Activated CD4-positive, alpha-beta T cell treated with anti-CD3 and anti-CD28 coated beads for 48 hours (primary cell): ENCODE data around the gene HMSD.
"Not testable (repeated sequence)": the region's sequence is repeated elsewhere in the genome, so short reads cannot be mapped to it uniquely, and the experiment has no call there.

Source experiments
- DNase-seq: peaks from one replicate; pipeline ENCODE4 v3.0.0-alpha.2; 2020

Gene HMSD, protein sequence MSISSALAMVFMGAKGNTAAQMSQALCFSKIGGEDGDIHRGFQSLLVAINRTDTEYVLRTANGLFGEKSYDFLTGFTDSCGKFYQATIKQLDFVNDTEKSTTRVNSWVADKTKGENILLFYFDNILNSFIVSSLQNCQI

GRCh38 chr18:63949068-63949737, at the start of gene HMSD:
TSS of gene HMSD (plus strand) at chr18:63949301. CDS start at chr18:63953456, 4,155 bp downstream.
- peak; percentile 76 for DNase-seq

DNA sequence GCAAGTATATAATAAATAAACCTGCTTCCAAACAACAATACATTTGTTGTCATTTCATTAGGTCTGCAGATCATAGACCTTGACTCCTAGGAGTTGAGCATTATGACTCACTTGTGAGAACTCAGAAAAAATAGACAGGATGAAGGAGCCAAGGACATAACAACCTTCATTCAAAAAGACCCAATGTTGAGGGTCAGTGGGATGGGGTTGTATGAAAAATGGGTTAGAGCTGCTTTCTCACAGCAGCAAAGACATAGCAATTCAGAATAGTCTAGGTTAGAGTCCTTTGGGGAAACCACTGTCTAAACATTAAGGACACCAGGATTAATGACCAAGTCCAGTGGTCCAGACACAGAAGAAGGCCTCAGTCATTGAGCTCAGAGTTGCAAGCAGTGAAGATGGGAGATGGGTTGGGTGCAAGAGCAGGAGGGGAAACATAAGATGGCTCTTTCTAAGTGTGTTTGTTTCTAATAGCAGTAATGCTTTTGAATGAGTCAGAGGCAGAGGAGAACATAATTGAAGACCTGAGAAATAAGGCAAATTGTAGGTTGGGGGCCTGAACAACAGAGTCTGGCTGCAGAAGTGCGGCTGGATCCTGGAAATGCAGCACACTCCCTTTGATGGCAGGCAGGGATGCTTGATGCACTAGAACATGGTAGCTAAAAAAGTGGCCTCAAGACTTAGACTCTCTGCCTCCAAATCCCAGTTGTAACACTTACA, 45.1 kb upstream of the HMSD start:
- no peak for DNase-seq

- no peak for DNase-seq
These were observed 44.4 kb upstream of the HMSD start for GRCh38 chr18:63904694-63905093.

DNA sequence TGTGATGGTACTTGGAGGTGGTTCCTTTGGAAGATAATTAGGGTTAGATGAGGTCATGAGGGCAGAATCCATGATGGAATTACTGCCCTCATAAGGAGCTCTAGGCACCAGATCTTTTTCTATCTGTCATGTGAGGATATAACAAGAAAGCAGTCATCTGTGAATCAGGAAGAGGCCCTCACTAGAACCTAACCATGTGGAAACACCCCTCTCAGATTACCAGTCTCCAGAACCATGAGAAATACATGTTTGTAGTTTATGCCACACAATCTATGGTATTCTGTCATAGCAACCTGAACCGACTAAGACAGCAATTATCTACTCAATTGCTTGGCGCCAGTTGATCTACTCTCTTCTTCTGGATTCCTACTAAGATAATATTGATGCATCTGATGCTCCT, 43.7 kb upstream of the HMSD start:
- no peak for DNase-seq

DNA sequence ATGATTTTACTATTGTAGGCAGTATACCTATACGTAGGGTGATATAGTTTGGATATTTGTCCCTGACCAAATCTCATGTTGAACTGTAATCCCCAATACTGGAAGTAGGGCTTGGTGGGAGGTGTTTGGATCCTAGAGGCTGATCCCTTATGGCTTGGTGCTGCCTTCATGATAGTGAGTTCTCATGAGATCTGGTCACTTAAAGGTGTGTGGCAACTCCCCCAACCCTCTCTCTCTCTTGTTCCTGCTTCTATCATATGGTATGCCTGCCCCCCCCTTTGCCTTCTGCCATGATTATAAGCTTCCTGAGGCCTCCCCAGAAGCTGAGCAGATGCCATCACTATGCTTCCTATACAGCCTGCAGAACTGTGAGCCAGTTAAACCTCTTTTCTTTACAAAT, 43.0 kb upstream of the HMSD start:
- DNase-seq: no peak

DNA sequence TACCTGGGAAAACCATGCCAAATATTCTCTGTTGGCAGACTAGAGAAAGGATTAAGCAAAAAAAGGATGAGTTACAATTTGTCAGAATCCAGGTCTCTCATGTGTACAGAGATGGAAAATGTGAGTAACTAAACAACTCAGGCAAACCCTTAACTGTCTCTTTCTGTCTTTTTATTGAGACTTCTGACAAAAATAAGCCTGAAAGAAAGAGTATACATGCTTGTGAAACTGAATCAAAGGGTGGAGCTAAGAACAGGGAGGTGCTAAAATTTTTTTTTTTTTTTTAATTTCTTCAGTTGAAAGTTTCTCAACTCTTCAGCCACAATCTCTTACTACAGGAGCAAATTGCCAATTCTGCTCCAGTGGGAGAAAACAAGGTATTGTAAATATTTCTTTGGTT, 41.4 kb upstream of the HMSD start, which contains the start of gene SERPINB10:
Gene SERPINB10 (plus strand): TSS at position 295 of the 400 bp plus-strand sequence. CDS start 7,553 bp downstream, outside the sequence.
- DNase-seq: no peak

DNA sequence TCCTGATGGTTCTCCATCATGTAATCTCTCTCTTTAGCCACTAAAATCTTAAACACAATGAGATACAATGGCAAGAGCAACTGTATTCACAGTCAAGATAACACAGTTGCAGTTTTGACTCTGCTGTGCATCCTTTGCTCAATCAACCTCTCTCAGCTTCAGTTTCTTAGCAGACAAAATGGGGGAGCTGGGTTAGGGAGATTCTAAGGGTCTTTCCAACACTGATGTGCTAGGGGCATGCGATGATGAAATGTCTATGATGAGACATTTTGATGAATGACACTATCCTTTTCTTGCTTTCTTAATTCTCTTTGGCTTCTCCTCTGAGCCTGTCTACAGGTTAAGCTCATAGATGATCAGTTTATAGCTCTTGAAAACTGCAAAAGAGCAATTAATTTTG, 40.2 kb upstream of the HMSD start:
- no peak for DNase-seq

DNA sequence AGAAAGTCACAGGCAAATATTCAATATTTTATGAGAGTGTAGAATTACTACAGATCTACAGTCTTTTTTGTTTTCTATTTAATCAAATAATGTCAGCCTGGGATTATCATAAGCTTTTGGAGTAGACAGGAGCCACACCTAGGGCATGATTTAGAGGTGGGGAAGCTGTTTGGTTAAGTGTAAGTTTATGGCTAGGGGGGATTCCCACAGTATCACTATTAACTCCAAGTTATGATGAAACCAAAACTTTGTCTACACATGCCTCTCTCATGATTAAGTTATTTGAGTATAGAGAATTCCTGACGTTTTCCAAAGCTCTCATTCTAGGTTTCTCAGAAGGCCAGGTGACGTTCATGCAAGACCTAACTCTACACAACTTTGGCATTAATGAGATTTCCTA, 39.2 kb upstream of the HMSD start:
- DNase-seq: no peak

DNA sequence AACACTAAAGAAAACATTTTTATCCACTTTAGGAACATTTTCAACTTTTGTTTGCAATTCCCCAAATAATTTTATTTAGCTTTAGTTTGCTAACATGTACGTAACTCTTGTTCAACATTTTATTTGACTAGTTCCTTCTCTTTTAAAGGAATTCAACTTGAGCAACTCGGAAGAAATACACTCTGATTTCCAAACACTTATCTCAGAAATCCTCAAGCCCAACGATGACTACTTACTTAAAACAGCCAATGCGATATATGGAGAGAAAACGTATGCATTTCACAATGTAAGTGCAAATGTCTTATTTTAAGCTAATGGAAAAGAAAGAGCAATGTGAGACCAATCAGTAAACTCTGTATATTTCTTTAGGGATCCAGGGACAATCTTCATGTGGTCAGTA, 31.3 kb upstream of the HMSD start:
- DNase-seq: no peak

DNA sequence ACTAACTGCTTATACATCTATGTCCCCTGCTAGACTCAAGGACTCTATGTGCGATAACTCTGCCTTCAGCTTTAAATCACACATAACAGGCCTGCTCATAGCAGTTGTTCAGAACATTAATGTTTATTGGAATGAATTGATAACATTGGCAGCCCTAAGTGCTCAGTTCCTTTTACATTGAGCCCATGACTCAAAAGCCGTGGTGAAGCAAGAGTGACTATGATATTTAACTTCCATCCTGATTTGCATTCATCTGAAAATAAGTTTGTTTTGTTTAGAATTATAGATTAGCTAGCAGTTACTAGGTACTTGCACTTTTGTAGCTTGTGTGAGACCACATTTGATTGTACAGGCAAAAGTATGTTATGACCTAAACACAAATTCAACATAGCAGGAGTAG, 27.1 kb upstream of the HMSD start:
- DNase-seq: no peak

- DNase-seq: no peak
These were observed 24.6 kb upstream of the HMSD start for GRCh38 chr18:63924551-63924950.

- DNase-seq: no peak
These were observed 20.8 kb upstream of the HMSD start for GRCh38 chr18:63928331-63928730.

DNA sequence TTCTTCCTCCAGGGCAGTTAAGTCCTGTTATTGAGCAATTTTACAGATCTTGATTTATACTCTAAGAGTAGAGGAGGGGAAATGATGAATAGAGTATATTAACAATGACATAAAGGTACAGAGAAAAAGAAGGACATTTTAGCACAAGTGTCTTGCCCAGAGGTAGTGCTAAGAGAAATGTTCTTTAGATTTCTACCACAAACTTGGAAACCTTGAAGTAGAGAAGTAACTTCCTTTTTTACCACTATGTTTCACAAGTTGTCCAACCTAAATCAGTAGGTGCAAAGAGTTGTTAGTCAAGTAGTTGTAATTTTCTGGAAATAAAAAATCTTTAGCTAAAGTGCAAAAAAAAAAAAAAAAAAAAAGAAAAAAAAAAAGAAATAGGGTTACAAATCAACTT, 19.7 kb upstream of the HMSD start:
- DNase-seq: not testable (repeated sequence)

DNA sequence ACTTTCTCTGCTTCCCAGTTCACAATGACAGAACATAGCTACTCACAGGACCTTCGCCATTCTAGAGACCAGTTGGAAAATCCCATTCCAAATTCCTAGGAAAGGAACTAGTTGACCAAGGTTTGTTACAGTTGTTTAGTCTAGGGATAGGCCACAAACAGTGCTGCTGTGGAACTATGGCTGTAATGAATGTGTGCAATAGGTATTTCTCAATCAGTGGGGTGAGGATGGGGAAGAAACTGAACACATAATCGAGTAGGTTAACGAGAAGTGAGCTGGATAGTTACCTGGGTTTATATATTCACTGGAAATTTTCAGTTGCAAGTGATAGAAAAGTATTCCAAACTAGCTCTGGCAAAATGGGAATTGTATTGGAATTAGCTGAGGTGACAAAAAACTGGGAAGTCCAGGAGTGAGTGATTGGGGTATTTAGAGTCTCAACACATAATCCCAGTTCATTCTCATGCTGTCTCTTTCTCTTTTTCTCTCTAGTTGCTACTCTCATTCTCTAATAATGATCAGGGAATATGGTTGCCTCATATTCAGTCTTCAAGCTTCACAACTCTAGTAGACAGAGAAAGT, 18.2 kb upstream of the HMSD start:
- DNase-seq: no peak

DNA sequence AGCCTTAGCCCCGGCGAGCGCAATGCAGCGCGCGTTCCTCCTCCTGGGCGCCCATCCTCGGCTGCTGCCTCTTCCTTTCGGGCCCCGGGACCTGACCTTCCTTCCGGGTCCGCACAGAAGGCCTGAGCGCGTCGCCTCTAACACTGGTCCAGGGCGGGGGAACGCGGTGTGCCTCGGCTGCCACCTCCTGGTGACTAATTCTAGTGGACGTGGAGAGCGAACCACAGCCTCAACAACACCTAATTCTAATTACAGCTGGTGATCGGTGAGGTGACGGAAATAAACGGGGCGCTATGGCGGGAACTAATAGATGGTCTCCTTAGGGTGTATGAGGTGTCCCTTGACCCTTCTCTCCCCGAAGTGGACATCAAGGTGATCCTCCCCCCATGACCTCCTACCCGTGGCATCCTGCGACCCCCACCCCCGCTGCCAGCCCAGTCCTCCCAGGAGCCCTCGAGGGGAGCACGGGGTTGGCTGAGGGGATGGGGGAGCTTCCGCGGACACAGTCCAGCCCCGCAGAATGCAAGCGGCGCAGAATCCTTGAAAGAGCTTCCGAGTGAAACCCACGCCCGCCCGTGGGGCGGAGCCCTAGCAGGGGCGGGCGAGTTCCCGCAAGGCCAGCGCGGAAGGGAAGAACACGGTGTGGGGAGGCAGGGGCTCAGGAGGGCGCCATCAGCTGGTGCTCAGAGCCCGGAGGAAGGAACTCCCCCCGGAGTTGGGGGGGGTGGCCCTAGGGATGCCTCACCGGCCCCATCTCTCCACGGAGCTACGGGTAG, 12.8 kb upstream of the HMSD start:
- DNase-seq: peak; percentile 76

GRCh38 chr18:63936932-63937393, 12.1 kb upstream of the HMSD start:
- DNase-seq: no peak

DNA sequence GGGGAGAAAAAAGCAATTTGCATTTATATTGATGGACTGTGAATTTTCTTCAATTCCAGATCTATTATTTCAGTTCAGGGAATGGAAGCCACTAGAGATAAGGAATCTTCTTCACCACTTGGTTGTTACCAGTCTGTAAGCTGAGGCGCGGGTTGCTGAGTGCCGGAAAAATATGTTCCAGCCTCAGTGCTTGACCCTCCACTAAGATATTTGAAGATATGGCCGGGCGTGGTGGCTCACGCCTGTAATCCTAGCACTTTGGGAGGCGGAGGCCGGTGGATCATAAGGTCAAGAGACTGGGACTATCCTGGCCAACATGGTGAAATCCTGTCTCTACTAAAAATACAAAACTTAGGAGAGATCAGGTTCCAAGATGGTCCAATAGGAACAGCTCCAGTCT, 9.1 kb upstream of the HMSD start:
- DNase-seq: no peak

DNA sequence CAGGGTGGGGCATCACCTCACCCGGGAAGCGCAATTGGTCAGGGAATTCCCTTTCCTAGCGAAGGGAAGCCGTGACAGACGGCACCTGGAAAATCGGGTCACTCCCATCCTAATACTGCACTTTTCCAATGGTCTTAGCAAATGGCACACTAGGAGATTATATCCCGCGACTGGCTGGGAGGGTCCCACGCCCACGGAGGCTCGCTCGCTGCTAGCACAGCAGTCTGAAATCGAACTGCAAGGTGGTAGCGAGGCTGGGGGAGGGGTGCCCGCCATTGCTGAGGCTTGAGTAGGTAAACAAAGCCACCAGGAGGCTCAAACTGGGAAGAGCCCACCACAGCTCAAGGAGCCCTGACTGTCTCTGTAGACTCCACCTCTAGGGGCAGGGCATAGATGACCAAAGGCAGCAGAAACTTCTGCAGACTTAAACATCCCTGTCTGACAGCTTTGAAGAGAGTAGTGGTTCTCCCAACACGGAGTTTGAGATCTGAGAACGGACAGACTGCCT, 8.5 kb upstream of the HMSD start:
- not testable (repeated sequence) for DNase-seq

DNA sequence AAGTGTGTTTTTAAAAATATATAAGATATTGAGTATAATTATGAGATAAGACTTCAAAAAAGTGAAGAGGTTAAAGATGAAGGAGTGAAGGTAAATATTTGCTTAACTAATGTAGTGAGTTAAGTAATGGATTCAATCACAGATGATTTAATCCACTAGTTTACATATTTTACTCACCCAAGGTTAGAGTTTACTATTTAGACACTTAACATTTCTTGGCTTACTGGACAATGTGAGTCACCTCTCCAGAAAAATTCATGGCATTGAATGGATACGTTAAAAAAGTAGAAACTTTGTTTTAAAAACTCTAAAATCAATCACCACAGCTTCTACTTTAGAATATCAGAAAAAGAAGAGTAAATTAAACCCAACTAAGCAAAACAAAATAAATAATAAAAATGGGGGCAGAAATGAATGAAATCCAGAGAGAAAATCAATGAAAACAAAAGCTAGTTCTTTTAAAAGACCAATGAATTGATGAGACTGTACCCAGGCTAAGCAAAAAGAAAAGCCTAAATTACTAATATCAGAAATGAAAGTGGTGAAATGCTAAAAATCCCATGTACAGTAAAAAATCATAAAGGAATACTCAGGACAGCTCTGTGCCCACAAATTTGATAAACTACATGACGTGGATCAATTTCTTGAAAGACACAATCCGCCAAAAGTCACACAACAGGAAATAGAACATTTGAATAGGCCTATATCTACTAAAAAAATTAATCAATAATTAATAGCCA, 1.9 kb upstream of the HMSD start:
- no peak for DNase-seq

GRCh38 chr18:63951302-63951705, 2.2 kb downstream of the HMSD start:
- peak; percentile 56 for DNase-seq

GRCh38 chr18:63953811-63954210, 4.7 kb downstream of the HMSD start:
- DNase-seq: no peak

DNA sequence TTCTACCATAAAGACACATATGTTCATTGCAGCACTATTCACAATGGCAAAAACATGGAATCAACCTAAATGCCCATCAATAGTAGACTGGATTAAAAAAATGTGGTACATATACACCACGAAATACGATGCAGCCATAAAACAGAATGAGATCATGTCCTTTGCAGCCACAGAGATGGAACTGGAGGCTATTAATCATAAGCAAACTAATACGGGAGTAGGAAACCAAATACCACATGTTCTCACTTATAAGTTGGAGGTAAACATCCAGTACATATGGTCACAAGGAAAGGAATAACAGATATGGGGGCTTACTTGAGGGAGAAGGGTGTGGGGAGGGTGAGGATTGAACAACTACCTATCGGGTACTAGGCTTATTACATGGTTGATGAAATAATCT, 7.7 kb downstream of the HMSD start:
- DNase-seq: no peak
